PFSK-1 (cell line): ENCODE data around the gene CPLANE2.

Experiments used
- FOXP2 ChIP-seq: optimal IDR thresholded peaks from 2 replicates; pipeline ENCODE3; 2011; ENCODE audit warnings: borderline replicate concordance, control low read depth, inconsistent platforms; ENCODE audit not compliant: insufficient read depth; ENCODE audit errors: extremely low read length, extremely low read depth
- POLR2AphosphoS5 ChIP-seq: IDR thresholded peaks from 2 replicates; pipeline ENCODE4 v1.6.1; 2012; ENCODE audit warnings: low read depth, mild to moderate bottlenecking, control low read depth, low read length, moderate library complexity
- SIN3A ChIP-seq: IDR thresholded peaks from 2 replicates; pipeline ENCODE4 v1.6.1; 2012; ENCODE audit warnings: mild to moderate bottlenecking, low read length, moderate library complexity, borderline replicate concordance; ENCODE audit not compliant: insufficient read depth
- TAF1 ChIP-seq: IDR thresholded peaks from 2 replicates; pipeline ENCODE4 v1.6.1; 2012; ENCODE audit warnings: low read length, control low read depth, borderline replicate concordance; ENCODE audit not compliant: insufficient read depth
- TF ChIP-seq, protein P1 (sequence below), 2 experiments: IDR thresholded peaks; 2 replicates each; pipeline versions ENCODE4 v1.6.1 to v1.8.0; 2011 to 2012; ENCODE audit warnings: low read depth in 2 of 2, low read length in 2 of 2, control low read depth in 1 of 2, inconsistent platforms in 1 of 2, mild to moderate bottlenecking in 1 of 2, moderate library complexity in 1 of 2; ENCODE audit not compliant: insufficient read depth in 1 of 2

CPLANE2 gene

GRCh38 chr1:16242556-16243214 is 5.7 kb upstream of the CPLANE2 start:
- TF ChIP-seq, protein P1, sequence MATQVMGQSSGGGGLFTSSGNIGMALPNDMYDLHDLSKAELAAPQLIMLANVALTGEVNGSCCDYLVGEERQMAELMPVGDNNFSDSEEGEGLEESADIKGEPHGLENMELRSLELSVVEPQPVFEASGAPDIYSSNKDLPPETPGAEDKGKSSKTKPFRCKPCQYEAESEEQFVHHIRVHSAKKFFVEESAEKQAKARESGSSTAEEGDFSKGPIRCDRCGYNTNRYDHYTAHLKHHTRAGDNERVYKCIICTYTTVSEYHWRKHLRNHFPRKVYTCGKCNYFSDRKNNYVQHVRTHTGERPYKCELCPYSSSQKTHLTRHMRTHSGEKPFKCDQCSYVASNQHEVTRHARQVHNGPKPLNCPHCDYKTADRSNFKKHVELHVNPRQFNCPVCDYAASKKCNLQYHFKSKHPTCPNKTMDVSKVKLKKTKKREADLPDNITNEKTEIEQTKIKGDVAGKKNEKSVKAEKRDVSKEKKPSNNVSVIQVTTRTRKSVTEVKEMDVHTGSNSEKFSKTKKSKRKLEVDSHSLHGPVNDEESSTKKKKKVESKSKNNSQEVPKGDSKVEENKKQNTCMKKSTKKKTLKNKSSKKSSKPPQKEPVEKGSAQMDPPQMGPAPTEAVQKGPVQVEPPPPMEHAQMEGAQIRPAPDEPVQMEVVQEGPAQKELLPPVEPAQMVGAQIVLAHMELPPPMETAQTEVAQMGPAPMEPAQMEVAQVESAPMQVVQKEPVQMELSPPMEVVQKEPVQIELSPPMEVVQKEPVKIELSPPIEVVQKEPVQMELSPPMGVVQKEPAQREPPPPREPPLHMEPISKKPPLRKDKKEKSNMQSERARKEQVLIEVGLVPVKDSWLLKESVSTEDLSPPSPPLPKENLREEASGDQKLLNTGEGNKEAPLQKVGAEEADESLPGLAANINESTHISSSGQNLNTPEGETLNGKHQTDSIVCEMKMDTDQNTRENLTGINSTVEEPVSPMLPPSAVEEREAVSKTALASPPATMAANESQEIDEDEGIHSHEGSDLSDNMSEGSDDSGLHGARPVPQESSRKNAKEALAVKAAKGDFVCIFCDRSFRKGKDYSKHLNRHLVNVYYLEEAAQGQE (IDR thresholded peaks at IDR 0.05; ENCODE audit: insufficient read depth in 1 of 2, low read depth in 2 of 2, low read length in 2 of 2) = no peak
- TF ChIP-seq FOXP2 (no peak), SIN3A (no peak)

GRCh38 chr1:16241221-16241708 is 4.3 kb upstream of the CPLANE2 start:
- TF ChIP-seq, protein P1 (IDR thresholded peaks at IDR 0.05; ENCODE audit: insufficient read depth in 1 of 2, low read depth in 2 of 2, low read length in 2 of 2) = no peak
- no peak for TF ChIP-seq FOXP2
- TF ChIP-seq TAF1 = no peak
- TF ChIP-seq POLR2AphosphoS5 = no peak
- TF ChIP-seq SIN3A = no peak

GRCh38 chr1:16239972-16240491 is 3.0 kb upstream of the CPLANE2 start:
- TF ChIP-seq SIN3A (no peak), POLR2AphosphoS5 (no peak), FOXP2 (no peak), TAF1 (no peak)
- TF ChIP-seq, protein P1 (IDR thresholded peaks at IDR 0.05; ENCODE audit: insufficient read depth in 1 of 2, low read depth in 2 of 2, low read length in 2 of 2) = no peak

GRCh38 chr1:16237343-16237830 is 404 bp upstream of the CPLANE2 start:
- TF ChIP-seq TAF1 (no peak), SIN3A (no peak), POLR2AphosphoS5 (peak; percentile 52; the same call in 1 of the 2 replicates), FOXP2 (no peak)
- TF ChIP-seq, protein P1 (IDR thresholded peaks at IDR 0.05; ENCODE audit: insufficient read depth in 1 of 2, low read depth in 2 of 2, low read length in 2 of 2) = no peak
